MCF 10A (cell line): Measurements from ENCODE around the gene DMRTB1. TPM values are rescaled to one million over a fixed set of nuclear protein-coding genes. Genes with fewer than 3 reads are reported as not detected.
A peak's percentile ranks its signal among the peaks of the same experiment; 100 is the strongest.

ENCODE experiments used
- BruUV-seq: library from RNA; stranded (reverse); fragments of 400-500 nt; replicated peaks from 2 replicates; lab custom pipeline; 2021; lab: Mats Ljungman, UMichigan
- CTCF ChIA-PET: fragments of 300-600 bp; sonication (Branson Sonifier 250); formaldehyde crosslinking; extraction: SDS; loops from one replicate; lab custom pipeline; 2021; ENCODE audit warnings: antibody characterized with exemption, inconsistent platforms; lab: Yijun Ruan, JAX
- POLR2A ChIA-PET: fragments of 300-600, 350-650 bp; sonication (Branson Sonifier 250); formaldehyde crosslinking; extraction: SDS; loops from one replicate; lab custom pipeline; 2020; ENCODE audit warnings: antibody characterized with exemption, inconsistent platforms; lab: Yijun Ruan, JAX
- DNase-seq: peaks from one replicate; pipeline ENCODE4 v3.0.0-alpha.2; 2018; ENCODE audit not compliant: unreplicated experiment
- H3K27ac Mint-ChIP-seq: one replicate; pipeline ENCODE4 v1.8.0; 2022; ENCODE audit warnings: mild to moderate bottlenecking, low read depth, mixed read lengths; ENCODE audit not compliant: unreplicated experiment
- H3K27me3 Mint-ChIP-seq: one replicate; pipeline ENCODE4 v1.8.0; 2022; ENCODE audit warnings: mixed read lengths; ENCODE audit not compliant: insufficient read depth, unreplicated experiment
- H3K36me3 Mint-ChIP-seq: one replicate; pipeline ENCODE4 v1.8.0; 2022; ENCODE audit warnings: mild to moderate bottlenecking, moderate library complexity, mixed read lengths; ENCODE audit not compliant: insufficient read depth, unreplicated experiment
- H3K4me1 Mint-ChIP-seq: one replicate; pipeline ENCODE4 v1.8.0; 2022; ENCODE audit warnings: mixed read lengths; ENCODE audit not compliant: insufficient read depth, unreplicated experiment
- H3K4me3 Mint-ChIP-seq: one replicate; pipeline ENCODE4 v1.8.0; 2022; ENCODE audit warnings: mild to moderate bottlenecking, moderate library complexity, mixed read lengths; ENCODE audit not compliant: unreplicated experiment
- H3K9me3 Mint-ChIP-seq: one replicate; pipeline ENCODE4 v1.8.0; 2022; ENCODE audit warnings: mixed read lengths; ENCODE audit not compliant: unreplicated experiment
- intact Hi-C: fragments of 100-400 bp; cut with micrococcal nuclease; formaldehyde crosslinking; loops from 2 replicates; pipeline ENCODE4 v1.14.1; 2022
- total RNA-seq: library from RNA; stranded (reverse); gene quantifications from 2 replicates; pipeline ENCODE4 v1.2.3, GENCODE V29; 2022
- TF ChIP-seq, protein P1 (sequence below): fragments of 200-600 bp; IDR thresholded peaks from one replicate; pipeline ENCODE4 v1.8.0; 2022; ENCODE audit warnings: antibody characterized with exemption, mild to moderate bottlenecking; ENCODE audit not compliant: unreplicated experiment

The DMRTB1 gene
- total RNA-seq, 1 experiment from 2014 or later, result not detected

DNA sequence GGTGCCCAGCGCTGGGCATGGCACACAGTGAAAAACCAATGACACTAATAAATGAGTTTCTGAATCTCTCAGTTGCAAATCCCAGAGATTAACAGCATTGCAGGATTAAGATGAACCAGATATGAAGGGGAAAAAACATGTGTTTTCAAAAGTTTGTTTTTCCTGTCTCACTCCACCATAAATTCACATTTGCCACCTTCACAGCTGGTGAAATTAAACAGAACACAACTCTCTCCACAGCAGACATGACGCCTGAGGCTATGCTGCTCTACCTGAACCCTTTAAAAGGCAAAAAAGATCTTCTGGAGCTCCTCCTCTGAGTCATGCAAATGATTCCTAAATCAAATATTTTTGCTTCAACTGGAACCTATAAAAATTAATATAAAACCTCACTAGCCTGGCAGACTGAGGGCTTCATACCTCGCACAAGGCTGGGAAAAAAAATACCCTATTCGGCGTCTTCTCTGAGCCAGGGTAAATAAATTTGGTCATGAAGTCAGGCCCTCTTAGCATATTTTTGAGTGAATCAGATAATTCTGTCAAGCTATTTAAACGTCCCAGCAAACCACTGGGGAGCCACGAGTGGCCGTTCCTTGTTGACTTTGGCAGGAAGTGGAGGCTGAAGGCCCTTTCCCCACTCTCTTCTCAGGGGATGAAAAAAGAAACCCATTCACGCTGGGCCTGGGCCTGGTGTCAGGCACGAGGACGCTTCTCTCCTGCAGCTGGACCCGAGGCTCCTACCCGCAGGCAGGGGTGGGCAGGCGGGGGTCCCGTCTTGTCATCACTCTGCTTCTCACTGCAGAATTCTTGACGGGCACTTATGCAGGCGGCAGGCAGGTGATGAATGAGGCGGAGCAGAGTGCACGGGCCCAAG is 53.0 kb downstream of the DMRTB1 start:
- no TSS peak for BruUV-seq
- H3K4me3 Mint-ChIP-seq, result no peak overlapping the region
- ChIA-PET POLR2A (no interaction called here), CTCF (interaction anchor here (0.6 to 0.9 kb wide), 6 partner anchors 13 to 233 kb away, joined by 3 to 4 read pairs (median 3); no protein-coding TSS in a partner anchor)
- H3K36me3 Mint-ChIP-seq, result no peaks in the 10 kb centered on the region
- peak; percentile 59 for DNase-seq
- intact Hi-C loops, result no loop called here
- TF ChIP-seq, protein P1, sequence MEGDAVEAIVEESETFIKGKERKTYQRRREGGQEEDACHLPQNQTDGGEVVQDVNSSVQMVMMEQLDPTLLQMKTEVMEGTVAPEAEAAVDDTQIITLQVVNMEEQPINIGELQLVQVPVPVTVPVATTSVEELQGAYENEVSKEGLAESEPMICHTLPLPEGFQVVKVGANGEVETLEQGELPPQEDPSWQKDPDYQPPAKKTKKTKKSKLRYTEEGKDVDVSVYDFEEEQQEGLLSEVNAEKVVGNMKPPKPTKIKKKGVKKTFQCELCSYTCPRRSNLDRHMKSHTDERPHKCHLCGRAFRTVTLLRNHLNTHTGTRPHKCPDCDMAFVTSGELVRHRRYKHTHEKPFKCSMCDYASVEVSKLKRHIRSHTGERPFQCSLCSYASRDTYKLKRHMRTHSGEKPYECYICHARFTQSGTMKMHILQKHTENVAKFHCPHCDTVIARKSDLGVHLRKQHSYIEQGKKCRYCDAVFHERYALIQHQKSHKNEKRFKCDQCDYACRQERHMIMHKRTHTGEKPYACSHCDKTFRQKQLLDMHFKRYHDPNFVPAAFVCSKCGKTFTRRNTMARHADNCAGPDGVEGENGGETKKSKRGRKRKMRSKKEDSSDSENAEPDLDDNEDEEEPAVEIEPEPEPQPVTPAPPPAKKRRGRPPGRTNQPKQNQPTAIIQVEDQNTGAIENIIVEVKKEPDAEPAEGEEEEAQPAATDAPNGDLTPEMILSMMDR, result no peak
- no peaks in the 10 kb centered on the region for H3K9me3 Mint-ChIP-seq
- H3K27me3 Mint-ChIP-seq, result no peaks in the 10 kb centered on the region
- no peak overlapping the region for H3K27ac Mint-ChIP-seq
- peaks cover 14% of the 10 kb centered on the region for H3K4me1 Mint-ChIP-seq

DNA sequence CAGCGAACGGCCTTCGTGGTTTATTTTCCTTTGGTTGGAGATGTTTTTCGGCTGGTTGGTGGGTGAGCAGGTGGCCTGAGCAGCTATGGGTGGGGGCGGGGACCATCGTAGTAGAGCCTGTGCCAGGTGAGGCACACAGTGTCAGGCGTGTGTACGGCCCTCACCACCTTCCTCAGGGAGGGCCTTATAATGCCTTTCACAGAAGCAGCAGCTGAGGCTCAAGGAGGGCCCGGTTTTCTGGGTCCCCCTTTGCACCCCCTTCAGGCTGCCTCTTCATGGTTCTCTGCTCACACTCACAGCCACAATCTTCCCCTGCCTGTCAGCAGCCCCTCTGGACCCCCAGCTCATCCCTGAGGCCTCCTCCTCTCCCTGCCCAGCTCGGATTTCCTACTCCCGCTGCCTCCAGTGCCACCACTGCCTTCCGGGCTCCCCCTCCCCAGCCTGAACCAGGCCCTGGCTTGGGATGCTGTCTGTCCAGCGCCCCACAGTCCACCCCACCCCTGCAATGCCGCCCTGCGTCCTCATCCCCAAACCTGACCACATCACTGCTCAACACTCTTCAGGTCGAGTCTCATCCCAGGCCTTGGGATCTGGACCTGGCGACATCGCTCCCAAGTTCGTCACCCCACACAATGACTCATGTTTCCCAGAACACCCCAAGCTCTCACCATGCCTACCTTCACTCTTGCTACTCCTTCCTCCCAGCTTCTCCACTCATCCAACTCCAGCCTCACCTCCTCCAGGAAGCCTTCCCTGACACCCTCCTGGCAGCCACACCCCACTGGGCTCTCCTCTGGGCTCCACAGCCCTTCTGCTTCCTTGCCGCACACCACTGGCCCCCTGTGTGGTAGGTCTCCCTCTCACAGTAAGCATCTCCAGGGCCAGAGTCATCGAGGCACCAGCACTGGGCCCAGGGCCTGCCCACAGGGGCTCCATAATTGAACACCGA is 53.9 kb downstream of the DMRTB1 start:
- Mint-ChIP-seq H3K4me1 (peaks cover 14% of the 10 kb centered on the region), H3K27ac (no peak overlapping the region), H3K9me3 (no peaks in the 10 kb centered on the region), H3K4me3 (no peak overlapping the region), H3K36me3 (no peaks in the 10 kb centered on the region), H3K27me3 (no peaks in the 10 kb centered on the region)
- intact Hi-C loops, result no loop called here
- no TSS peak for BruUV-seq
- ChIA-PET CTCF (interaction anchor here (0.6 to 0.9 kb wide), 3 partner anchors 27 to 212 kb away, joined by 3 to 4 read pairs (median 4); no protein-coding TSS in a partner anchor), POLR2A (no interaction called here)
- TF ChIP-seq, protein P1, result no peak
- DNase-seq, result no peak

DNA sequence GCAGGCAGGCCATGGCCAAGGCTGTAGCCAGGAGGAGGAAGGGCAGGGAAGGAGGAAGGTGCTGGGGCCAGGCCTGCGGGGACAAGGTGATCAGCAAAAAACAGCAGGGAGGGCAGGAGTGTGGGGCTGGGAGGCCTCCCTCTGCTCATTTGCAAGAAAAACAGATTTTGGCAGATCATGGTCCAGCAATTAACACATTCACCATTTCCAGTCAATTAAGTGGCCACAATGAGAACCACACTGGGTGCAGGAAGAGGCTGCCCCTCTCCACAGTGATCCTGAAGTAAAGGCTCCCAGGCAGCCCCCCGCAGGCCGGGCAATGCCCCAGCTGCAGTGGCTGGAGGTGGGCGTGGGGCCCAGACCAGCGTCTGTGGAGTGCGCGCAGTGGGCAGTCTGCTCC is 54.6 kb downstream of the DMRTB1 start:
- Mint-ChIP-seq H3K27ac (no peak overlapping the region), H3K4me1 (peaks cover 14% of the 10 kb centered on the region), H3K9me3 (no peaks in the 10 kb centered on the region), H3K27me3 (no peaks in the 10 kb centered on the region), H3K4me3 (no peak overlapping the region), H3K36me3 (no peaks in the 10 kb centered on the region)
- DNase-seq, result no peak
- intact Hi-C loops, result no loop called here
- TF ChIP-seq, protein P1, result no peak
- POLR2A ChIA-PET, result no interaction called here
- no TSS peak for BruUV-seq
- CTCF ChIA-PET, result interaction anchor here (0.7 kb wide), 1 partner anchor 943 kb away, joined by 3 read pairs; no protein-coding TSS in a partner anchor
